ENCODE results near the gene HMOX2.

The HMOX2 gene

DNA sequence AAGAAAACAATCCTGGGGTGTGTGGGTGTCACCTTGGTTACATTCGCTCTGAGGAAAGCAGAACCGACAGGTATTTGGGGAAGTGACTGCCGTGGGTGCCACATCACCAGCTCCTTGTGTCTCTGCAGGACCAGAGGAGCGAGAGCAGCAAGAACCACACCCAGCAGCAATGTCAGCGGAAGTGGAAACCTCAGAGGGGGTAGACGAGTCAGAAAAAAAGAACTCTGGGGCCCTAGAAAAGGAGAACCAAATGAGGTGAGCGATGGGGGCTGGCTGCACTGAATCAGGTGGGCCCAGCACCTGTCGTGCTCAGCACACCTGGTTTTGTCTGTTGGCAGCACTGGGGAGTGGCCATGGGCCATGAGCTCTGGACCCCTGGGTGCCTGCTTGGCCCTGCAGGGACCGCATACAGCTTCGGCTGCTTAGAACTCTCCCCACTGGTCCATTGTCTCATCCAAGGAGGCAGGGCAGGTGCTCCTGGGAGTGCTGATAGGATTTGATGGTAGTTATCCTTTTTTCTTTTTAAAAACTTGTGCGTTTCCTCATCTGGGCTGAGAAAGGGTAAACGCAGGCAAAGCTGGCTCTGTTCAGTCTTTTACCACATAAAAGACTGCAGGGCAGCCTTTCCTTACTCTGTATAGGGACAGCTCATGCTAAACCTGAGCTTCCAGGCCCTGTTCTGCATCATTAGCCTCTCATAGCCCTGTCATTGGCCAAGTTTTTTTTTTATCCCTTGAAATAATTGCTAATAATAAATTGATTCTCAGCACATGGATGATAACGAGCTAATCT is 29.4 kb downstream of the HMOX2 start:
- no peak for DNase-seq (ENCODE audit: low spot score)

DNA sequence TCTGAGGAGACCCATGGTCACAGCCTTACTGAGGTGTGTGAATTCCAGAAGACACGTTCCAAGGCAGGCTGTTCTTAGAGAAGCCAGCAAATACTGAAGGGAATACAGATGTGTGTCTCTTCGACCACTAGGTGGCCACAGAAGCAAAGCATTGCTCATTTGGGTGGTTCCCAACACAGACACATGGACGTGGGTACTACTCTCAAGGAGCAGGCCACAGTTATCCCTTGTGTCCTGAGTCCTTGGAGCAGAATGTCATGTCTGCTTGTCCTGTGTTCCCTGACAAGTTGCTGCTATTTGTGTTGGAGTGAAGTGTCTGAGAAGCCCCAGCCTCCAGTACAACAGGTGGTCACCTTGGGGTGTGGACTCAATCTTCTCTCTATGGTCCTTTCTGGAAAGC is 30.3 kb downstream of the HMOX2 start:
- peak; percentile 80 for DNase-seq (ENCODE audit: low spot score)

DNA sequence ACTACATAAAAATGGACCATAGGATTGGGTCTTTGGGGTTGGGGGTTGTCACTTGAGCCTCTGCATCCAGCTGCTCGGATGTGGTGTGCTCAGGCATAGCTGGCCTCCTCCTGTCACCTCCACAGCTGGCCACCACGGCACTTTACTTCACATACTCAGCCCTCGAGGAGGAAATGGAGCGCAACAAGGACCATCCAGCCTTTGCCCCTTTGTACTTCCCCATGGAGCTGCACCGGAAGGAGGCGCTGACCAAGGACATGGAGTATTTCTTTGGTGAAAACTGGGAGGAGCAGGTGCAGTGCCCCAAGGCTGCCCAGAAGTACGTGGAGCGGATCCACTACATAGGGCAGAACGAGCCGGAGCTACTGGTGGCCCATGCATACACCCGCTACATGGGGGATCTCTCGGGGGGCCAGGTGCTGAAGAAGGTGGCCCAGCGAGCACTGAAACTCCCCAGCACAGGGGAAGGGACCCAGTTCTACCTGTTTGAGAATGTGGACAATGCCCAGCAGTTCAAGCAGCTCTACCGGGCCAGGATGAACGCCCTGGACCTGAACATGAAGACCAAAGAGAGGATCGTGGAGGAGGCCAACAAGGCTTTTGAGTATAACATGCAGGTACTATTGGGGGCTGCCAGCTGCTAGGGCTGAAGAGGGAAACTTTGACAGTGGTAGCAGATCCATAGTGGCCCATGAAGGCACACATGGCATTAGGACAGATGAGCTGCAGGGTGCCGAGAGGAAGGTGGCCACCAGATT is 31.6 kb downstream of the HMOX2 start:
- DNase-seq (ENCODE audit: low spot score) = no peak

DNA sequence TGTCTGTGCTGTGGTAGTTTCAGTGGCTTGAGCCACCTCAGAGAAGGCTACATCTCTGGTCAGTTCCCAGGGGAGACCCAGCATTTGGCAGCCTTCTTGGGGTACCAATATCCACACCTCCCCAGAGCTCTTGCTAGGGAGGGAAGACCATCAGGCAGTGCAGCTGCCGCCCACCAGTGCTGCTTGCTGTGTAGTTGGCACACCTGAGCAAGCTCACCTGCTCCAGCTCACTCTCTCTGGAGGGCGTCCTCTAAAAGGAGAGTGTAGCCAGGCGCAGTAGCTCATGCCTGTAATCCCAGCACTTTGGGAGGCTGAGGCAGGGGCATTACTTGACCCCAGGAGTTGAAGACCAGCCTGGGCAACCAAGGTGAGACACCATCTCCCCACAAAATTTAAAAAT is 32.6 kb downstream of the HMOX2 start:
- no peak for DNase-seq (ENCODE audit: low spot score)

DNA sequence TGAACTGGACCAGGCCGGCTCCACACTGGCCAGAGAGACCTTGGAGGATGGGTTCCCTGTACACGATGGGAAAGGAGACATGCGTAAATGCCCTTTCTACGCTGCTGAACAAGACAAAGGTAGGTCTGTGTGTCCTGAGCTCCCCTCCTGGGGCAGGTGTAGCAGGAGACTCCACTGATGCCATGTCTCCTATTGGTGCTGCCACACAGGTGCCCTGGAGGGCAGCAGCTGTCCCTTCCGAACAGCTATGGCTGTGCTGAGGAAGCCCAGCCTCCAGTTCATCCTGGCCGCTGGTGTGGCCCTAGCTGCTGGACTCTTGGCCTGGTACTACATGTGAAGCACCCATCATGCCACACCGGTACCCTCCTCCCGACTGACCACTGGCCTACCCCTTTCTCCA is 33.2 kb downstream of the HMOX2 start:
- no peak for DNase-seq (ENCODE audit: low spot score)

DNA sequence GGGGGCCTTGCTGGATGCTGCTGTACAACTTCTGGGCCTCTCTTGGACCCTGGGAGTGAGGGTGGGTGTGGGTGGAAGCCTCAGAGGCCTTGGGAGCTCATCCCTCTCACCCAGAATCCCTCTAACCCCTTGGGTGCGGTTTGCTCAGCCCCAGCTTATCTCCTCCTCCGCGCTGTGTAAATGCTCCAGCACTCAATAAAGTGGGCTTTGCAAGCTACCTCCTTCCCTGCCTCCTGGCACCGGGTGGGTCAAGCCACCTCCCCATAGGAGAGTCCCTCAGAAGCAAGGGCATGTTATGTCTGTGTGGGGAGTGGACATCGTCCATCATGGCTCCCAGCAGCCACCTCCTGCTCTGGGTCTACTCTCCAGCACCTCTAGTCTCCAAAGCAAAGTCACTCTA is 33.9 kb downstream of the HMOX2 start:
- DNase-seq (ENCODE audit: low spot score) = no peak

DNA sequence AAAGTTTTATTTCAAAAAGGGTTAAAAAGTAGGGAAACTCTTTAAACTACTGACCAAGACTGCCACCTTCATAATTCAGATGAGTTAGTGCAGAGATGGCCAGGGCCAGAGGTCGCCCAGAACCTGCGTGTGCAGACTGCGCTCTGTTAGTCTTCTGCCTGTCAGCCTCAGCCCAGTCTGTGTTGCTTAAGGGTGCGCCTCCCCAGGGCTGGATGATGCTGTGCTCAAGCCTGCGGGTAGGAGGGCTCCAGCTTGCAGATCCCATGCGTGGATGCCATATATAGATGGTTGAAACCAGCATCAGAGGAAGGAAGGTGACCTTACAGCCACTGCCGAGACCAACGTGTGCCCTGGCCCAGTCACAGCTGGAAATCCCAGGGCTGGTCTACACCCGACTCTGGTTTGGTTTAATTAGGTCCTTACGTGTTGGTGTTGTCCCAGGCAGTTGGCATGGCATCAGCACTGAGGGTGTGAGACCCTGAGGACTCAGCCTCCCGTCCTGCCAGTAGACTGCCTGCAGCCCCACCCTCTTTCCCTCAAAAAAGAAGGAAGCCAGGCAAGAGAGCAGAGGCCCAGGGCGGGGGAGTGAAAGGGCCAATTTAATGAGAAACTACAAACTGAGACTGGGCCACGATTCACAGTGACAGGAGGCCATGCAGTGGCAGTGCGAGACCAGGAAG is 34.7 kb downstream of the HMOX2 start:
- DNase-seq (ENCODE audit: low spot score) = no peak

DNA sequence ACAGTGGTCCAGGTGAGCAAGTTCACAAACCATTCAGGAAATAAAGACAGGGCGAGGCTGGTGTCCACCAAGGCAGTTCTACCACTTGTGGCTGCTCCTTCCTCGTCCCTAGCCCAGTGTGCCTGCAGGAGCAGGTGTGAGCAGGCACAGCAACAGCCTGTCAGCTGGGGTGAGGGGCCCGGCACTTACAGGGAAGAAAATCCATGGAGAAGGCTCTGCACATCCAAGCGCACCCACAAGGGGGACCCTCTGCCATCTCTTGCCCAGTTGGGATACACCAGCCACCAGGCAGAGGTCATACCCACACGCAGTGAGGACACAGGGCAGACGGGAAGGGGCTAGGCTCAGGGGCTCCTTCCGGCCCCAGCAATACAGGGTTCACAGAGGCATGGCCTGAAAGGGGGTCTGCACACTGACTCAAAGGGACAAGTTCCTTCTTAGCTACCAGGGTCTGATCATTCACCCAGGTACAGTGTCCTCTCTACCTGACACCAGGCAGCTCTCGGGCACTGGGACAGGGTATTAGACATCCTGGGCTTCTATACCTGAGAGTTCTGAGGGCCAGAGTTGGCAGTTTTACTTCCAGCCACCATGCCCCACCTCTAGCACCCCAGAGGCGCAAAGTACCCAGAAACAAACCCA is 35.4 kb downstream of the HMOX2 start:
- DNase-seq (ENCODE audit: low spot score) = peak; percentile 86

DNA sequence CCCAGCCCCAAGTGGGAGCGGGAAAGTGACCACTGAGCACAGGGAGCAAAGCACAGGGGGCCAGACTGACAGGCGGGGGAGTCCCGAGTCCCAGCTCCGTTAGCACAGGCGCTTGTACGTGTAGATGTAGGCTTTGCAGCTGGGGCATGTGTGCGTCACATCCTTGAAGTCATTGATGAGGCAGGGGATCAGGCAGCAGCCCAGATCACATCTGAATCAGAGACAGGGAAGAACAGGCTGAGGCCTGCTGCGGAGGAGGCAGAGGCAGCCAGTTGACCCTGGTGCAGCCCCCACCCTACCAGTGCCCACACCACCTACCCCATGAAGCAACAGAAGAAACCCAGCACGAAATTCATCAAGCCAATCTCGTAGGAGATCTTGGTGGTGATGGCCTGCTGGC is 36.3 kb downstream of the HMOX2 start:
- DNase-seq (ENCODE audit: low spot score) = no peak

DNA sequence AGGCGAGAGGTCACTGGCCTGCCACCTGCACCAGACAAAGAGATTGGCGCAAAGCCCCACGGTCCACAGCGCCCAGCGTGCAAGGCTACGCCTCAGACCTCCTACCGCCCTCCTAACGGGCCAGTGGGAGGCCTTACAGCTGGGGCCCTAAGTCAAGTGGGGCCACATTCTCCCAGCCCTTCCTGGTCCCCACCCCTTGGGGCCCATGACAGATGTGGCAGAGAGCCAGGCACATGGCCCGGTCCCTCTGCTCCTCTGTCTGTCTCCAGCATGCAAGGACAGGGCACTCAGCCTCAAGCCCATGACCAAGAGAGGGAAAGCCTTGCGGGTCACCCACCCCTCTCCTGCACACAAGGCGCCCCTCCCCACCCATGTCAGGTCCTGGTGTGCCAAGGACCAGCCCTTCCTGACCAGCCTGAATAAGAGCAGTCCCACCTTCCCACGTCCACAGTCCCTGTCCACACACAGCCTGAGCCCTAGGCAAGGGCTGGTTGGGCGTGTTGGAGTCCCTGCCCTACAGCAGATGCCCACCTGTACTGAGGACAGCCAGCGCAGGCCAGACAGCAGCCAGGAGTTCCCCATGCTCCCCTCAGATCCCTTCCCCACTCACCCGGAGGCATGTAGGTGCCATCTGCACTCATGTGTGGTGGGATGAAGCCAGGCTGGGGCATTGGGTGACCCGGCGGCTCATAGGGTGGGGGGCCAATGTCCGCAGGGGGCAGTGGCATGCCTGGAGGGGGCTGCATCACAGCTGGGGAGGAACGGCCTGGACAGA is 37.1 kb downstream of the HMOX2 start:
- no peak for DNase-seq (ENCODE audit: low spot score)

DNA sequence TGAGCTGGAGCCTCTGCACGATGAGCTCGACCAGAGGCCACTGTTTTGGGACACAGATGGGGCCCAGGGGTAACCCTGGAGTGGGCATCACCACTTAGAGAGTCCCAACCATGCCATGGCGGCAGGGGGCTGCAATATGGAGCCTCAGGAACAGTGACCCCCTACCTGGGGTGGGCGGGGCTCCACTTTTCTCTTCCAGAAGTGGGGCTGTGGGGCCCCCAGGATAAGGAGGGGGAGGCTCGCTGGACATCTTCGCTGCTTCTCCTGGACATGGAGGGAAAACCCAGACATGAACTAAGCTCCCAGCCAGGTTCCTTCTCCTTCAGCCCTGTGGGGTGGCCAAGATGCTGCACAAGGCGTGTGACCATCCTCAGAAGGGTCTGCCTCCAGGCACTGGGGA is 37.7 kb downstream of the HMOX2 start:
- no peak for DNase-seq (ENCODE audit: low spot score)

DNA sequence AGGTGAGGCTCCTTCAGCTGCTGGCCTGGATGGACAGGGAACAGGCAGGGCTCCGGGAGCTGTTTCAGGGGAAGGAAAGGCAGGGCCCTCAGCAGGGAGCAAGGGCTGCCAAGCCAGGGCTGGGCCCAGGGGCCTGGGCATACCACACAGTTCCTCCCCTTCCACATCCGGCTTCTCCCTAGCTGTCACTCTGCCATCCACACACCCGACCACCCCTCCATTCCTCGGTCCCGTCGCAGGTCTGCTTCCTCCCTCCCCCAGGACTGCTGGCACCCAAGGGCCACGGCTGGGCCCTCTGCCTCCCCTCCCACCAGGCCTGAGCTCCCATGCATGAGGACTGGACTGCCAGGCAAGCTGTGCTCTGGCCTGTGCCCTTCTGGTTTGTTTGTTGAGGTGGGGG is 38.4 kb downstream of the HMOX2 start:
- DNase-seq (ENCODE audit: low spot score) = no peak

DNA sequence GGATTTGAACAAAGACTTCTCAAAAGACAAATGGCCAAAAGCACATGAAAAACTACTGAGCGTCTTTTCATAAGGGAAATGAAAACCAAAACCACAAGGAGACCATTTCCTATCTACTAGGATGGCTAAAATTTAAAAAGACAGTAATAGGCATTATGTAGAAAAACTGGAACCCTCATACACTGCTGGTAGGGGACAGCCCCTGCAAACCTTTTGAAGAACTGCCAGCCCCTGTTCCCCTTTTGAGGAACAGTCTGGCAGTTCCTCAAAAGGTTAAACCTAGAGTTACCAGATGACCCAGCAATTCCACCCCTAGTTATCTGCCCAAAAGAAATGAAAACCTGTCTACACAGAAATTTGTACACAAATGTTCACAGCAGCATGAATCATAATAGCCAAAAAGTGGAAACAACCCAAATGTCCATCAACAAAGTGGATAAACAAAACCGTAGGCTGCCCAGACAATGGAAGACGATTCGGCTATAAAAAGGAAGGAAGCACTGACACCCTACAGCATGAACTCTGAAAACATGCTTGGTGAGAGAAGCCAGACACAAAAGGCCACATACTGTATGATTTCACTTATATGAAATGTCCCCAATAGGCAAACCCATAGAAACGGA is 39.5 kb downstream of the HMOX2 start:
- no peak for DNase-seq (ENCODE audit: low spot score)

DNA sequence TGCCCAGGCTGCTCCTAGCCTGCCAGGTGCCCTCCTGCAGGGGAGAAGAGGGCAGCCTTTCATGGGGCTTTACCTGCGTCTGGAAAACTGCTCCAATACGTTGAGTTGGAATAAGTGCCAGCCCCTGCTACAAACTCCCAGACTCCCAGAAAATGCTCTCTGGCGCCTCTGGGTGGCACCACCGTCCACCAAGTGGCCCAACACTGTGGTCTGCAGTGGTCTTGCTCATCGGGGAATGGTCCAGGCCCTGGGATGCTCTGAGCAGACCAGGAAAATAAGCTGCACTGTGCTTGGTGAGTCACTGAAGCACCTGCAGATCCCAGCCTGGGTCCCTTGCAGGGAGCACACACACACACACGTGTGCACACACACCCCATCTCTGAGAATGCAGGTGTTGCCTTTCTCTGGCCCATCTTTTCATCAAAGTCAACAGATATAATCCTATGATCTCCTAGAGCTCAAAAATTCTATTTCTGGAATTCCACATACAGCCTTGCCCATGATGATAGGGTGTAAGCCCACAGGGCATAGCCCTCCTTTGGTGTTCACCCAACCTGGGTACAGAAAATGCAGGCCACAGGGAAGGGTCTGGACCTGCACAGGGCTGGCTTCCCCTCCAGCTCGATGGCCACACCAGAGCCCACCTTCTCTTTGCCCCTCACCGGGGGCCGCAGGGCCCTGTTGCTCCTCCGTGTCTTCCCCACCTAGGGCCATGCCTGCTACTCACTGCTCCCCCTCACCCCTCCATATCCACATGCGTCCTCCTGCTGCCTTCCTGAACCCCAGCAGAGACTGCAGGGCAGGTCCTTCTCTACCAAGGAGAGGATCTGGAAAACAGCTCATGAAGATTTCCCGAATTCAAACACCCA is 41.8 kb downstream of the HMOX2 start:
- peak; percentile 74 for DNase-seq (ENCODE audit: low spot score)

DNA sequence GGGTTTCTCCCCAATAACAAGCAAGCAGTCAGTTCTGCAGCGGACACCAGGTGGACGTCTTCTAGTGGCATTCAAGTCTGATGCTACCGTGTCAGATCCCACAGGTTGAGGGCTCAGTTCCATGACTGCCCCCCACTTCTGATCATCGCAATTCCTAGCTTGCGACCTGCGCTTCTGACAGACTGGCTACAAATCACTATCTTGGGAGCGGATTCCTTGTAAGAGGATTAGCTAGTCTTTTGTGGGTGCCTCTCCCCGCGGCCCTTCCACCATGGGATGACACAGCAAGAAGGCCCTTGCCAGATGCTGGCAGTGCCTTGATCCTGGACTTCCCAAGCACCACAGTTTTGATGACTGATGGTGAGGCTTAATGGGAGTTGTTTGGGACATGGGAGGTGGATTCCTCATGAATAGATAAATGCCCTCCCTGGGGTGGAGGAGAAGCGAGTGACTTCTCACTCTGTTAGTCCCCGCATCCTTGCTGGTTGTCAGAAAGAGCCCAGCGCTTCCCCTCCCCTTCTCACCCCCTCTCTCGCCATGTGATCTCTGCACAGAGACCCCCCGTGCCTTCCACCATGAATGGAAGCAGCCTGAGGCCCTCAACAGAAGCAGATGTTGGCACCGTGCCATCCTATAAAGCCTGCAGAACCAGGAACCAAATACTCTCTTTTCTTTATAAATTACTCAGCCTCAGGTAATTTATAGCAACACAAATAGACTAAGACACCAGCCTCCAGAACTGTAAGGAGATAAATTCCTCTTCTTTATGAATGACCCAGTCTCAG is 43.3 kb downstream of the HMOX2 start:
- DNase-seq (ENCODE audit: low spot score) = no peak

DNA sequence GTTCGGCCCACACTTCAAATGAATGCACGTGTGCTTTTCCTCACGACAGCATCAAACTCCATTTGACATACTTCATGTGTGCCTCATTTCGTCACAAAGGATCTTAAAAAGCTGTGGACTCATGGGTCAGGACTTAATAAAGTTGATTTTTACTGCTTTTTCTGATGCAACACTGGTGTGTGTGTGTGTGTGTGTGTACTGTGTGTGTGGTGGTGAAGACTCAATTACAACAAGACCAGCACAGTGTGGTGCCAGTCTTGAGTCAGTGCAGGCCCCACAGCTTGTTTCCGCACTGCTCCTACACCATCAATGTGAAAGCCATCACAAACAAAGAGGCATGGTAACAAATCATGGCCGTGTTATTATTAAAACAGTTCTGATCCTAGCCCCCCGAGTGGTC is 44.7 kb downstream of the HMOX2 start:
- no peak for DNase-seq (ENCODE audit: low spot score)

DNA sequence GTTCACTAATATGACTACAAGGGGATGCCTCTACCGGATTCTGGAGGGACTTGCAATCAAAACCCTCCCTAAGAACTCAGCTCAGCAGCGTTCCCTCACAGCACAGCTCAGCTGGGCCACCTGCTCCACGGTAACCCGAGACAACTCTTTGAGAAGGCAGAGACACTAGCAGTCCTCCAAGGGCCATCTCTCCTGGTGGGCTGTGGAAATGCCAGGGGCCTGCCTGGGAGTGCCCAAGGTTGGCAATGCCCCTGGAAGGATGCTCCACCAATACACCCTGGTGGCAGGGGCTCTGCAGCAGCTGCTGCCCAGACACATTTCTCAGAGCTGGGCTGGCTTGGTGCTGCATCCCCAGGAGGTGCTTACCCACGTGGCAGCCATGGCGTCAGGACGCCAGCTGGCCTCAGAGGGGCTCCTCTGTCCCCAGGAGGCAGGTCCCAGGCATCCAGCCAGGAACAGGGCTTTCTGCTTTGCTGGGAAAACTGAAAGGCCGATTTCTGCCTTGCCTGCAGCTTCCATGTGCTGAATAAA is 45.9 kb downstream of the HMOX2 start:
- DNase-seq (ENCODE audit: low spot score) = peak; percentile 42

DNA sequence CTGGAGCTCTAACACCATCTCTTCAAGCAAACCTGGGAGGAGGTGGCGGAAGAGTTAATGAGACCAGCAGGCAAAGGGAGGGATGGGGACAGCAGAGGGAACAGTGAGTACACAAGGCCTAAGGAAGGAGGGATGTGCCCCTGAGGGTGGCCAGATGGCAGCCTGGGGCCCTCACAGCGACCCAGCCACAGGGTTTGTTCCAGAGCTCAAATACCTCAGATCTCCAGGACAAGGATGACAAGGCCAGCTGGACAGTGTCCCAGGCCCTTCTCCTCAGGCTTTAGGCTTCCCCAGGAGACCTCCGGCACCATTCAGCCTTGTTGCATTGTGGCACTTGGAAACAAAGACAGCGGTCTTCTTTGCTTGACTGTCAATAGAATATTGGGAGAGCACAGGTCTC is 47.5 kb downstream of the HMOX2 start:
- DNase-seq (ENCODE audit: low spot score) = no peak

DNA sequence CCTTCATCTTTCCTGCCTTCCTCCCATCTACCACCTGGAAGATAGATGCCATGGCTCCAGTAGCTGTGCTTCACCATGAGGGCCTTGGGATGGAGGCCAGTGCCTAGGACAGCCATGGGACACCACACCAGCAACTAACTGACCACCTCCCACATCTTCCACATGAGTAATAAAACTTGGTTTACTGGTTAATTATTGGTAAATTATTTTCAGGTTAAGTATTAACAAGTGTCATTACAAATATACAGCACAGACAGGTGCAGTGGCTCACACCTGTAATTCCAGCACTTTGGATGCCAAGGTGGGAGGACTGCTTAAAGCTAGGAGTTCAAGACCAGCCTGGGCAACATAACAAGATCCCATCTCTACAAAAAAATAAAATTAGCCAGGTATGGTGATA is 48.4 kb downstream of the HMOX2 start:
- no peak for DNase-seq (ENCODE audit: low spot score)
